ENCODE results near the gene LRRC45. TPM values are rescaled to one million over a fixed set of nuclear protein-coding genes. Genes with fewer than 3 reads are reported as not detected.

The LRRC45 gene
- total RNA-seq, 1 experiment from 2014 or later = 28.0 TPM

DNA sequence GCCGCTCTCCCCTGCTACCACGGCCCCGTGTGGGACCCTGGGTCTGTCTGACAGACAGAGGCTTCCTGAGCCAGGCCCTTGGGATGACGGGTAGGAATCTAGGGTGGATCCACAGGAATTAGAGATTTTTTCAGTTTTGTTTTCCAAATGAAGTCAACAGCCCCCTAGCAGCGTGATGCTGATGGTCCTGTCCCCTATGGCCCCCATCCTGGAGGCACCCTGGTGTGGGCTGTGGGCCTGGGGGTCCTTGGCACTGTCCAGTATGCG, 15.9 kb upstream of the LRRC45 start:
- DNase-seq (ENCODE audit: low spot score) = no peak

- DNase-seq (ENCODE audit: low spot score) = peak; percentile 69
Observed at GRCh38 chr17:82007495-82008257, 15.4 kb upstream of the LRRC45 start.

DNA sequence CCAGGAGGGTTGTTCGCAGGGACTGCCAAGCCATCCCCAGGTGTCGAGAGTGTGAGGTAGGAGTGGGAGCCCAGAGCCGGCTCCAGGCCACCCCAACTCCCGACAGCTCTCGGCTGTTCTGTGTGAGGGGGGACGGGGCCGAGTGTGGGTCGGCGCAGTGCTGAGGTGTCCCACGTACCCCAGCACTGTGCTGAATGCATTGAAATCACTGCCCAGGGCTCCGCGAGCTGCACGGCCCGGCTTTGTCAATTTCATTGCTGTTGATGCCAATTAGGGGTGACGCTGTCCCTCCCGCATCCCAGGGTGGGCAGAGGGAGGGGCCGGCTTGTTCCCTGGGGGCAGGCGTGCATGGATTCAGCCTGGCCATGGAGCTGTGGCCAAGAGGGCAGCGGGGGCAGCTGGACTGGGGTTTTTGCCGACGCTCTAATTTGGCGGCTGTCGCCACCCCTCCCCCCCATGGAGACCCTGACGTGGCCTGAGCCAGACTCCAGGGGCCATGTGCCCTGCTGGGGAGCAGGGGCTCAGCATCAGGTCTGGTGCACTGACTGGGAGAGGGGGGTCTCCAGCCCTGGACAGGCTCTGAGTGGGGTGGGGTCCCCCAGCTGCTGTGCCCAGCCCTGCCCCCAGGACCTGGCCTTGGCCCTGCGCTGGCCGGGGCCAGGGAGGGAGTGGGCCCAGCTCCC, 14.7 kb upstream of the LRRC45 start:
- DNase-seq (ENCODE audit: low spot score) = no peak

DNA sequence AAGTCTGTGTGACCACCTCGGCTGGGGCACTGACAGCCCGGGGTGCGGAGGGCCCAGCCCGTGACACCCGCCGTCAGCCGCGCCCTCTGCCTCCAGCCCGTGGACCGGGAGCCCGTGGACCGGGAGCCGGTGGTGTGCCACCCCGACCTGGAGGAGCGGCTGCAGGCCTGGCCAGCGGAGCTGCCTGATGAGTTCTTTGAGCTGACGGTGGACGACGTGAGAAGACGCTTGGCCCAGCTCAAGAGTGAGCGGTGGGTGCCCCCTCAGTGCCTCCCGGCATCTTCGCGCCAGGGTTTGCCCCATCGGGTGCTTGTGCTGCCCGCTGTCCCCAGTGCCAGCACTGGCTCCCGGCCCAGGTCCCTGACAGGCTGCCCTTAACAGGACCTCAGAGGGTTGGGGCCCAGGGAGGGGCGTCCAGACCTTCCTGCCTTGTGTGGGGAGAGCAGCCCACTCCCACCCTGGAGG, 14.1 kb upstream of the LRRC45 start:
- DNase-seq (ENCODE audit: low spot score) = no peak

DNA sequence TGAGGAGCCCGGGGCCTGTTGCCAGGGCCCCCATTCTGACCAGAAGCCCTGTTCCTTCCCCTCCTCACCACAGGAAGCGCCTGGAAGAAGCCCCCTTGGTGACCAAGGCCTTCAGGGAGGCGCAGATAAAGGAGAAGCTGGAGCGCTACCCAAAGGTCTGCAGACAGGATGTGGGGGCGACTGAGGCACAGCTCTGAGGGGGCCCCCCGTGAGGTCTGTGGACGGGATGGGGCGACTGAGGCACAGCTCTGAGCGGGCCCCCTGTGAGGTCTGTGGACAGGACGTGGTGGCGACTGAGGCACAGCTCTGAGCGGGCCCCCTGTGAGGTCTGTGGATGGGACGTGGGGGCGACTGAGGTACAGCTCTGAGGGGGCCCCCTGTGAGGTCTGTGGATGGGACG, 13.7 kb upstream of the LRRC45 start:
- no peak for DNase-seq (ENCODE audit: low spot score)

GRCh38 chr17:82010575-82011525, 12.3 kb upstream of the LRRC45 start:
- DNase-seq (ENCODE audit: low spot score) = no peak

DNA sequence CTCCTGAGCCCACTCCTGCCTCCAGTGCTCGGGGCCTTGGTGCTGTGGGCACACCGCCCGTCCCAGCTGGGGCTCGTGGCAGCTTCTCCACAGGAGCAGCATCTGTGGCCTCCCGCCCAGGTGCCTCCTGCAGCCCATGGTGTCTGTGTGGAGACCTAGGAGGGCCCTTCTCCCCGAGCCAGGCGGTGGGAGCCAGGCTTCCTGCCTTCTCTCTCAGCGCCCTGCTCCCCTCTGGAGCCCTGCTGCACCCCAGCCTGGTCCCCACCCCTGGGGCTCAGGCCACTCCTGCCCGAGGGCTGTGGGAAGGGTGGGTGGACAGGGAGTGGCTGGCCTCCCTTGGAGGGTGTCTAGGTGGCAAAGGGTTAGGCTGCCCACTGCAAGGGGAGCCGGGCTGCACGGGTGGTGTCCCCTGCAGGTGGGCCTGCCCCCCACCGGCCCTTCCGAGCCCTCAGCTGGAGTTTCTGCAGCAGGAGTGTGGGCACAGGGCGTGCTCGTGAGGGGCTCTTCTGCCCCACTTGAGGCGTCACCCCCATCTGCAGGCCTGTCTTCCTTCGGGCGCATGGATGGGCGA, 11.4 kb upstream of the LRRC45 start:
- DNase-seq (ENCODE audit: low spot score) = no peak

DNA sequence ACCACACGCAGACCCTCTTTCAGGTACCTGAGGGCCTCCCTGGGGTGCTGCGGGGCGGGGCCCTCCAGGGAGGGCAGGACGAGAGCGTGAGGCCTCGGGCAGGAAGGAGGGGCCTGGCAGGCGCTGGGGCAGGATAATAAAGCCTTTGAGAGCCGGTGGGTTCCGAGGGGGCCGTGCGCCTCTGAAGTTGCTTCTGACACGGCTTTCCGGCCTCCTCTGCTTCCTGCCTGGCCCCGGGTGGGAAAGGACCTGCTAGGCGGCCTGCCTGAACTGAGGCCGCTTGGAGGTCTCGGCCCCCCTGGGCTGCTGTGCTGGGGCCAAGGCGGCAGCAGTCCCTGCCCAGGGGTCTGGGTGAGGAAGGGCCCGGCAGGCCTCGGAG, 10.9 kb upstream of the LRRC45 start:
- no peak for DNase-seq (ENCODE audit: low spot score)

- no peak for DNase-seq (ENCODE audit: low spot score)
Observed at GRCh38 chr17:82012640-82013295, 10.3 kb upstream of the LRRC45 start.

DNA sequence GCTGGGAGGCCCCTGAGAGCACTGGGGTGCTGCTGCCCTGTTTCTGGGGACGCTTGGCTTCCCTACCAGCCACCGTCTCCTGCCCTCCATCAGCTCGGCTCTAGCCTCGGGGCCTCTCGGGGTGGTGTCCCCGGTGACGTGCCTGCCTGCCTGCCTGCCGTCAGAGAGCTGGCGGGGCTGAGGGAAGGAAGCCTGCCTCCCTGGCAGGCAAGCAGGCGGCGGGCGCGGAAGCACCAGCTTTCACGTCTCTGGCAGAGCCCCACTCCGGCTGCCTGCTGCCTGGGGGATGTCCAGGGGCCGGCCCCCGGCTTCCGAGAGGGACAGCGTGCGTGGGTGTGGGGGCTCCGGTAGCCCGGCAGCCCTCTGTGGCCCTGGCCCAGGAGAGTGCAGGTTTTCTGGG, 9.8 kb upstream of the LRRC45 start:
- no peak for DNase-seq (ENCODE audit: low spot score)

DNA sequence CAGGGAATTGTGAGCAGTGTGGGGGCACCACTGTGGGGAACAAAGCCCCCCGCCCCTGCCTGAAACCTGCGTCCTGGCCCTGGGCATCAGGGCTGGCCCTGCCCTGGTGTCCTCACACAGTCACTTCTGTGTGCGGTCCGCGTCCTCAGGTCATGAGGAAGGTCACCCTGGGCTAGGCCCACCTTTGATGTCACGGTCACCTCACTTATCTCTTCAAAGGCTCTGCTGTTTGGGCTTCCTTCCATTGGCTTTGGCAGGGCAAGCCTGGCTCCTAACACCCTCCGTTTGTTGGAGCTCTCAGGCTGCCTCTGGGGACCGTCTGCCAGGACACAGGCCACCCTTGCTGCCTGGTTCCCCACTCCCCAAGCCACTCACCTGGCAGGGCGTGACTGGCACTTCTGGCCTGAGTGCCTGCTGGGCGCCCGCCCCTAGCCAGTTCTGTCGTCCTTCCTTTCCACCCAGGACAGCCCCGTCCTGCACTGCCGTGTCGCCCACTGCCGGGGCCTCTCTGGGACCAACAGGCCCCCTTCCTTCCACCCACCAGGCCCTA, 9.3 kb upstream of the LRRC45 start:
- no peak for DNase-seq (ENCODE audit: low spot score)

DNA sequence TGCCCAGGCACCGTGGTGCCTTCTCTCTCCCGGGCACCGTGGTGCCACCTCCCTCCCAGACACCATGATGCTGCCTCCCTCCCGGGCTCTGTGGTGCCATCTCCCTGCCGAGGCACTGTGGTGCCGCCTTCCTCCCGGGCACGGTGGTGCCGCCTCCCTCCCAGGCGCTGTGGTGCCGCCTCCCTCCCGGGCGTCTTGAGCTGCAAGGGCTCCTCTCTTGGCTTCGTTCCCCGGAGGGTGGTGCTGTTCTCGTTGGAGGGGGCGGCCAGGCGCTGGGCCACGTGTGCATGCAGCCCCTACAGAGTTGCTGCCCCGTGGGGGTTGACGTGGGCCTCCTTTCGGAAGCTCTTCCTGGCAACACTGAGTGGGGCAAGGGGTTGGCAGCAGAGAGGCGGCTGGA, 8.7 kb upstream of the LRRC45 start:
- DNase-seq (ENCODE audit: low spot score) = no peak

GRCh38 chr17:82014971-82015310, 8.2 kb upstream of the LRRC45 start:
- no peak for DNase-seq (ENCODE audit: low spot score)

DNA sequence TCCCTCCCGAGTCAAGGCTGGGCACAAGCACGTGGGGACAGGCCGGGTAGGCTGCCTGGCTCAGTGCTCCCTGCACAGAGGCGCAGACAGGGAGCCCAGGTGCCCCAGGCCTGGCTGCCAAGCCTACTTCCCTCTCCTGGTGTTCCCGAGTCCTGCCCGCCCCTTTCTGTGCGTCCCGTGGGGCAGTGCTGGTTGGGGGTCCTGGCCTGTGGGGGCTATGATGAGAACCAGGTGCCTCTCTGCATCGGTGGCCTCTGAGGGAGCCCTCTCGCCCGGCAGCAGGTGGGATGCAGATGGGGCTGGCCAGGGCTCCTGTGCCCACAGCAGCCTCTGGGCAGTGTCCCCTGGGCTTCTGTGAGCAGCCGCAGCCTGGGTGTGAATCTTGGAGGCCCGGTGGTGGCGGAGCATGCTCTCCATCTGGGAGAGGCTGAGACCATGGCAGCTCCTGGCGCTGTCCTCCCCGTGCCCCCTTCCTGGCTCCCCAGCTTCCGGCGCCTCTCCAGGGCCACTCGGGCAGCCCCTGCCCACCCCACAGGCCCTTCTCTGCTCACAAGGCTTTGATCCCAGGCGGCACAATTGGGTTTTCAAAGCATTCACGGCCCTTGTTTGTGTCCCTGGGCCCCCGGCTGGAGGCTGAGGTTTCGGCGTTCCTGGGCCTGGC, 7.7 kb upstream of the LRRC45 start:
- no peak for DNase-seq (ENCODE audit: low spot score)

DNA sequence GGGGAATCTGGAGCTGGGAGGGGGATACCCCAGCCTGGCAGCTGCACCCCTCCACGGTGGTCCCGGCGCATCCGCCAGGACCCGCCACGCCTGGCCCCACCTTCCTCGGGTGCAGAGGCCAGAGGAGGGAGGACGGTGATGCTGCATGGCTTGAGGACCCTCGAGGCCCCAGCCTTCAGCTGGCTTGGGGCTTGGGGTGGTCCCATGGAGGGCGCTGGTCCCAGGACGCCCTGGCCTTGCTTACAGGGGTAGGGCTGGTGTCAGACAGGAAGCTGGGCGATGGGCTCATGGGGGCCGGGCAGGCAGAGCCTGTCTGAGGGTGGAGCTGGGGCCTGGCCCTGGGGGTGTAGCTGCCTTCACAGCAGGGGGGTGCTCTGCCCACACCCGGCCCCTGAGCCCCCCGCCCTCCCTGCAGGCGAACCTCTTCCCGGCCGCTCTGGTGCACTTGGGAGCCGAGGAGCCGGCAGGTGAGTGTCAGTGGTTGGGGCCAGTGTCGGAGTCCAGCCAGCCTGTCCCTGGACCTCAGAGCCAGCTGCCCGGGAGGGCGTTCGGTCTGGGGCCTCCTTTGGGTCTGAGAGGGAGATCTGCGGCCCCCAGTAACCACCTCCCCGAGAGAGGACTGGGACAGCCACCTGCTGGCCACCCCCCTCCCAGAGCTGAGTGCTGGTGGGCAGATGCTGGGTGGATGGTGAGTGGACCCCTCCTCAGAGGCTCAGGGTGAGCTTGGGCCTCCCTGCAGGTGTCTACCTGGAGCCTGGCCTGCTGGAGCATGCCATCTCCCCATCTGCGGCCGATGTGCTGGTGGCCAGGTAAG, 6.8 kb upstream of the LRRC45 start:
- DNase-seq (ENCODE audit: low spot score) = no peak

GRCh38 chr17:82016875-82017459, 6.1 kb upstream of the LRRC45 start:
- DNase-seq (ENCODE audit: low spot score) = no peak

GRCh38 chr17:82017612-82018151, 5.4 kb upstream of the LRRC45 start:
- no peak for DNase-seq (ENCODE audit: low spot score)

DNA sequence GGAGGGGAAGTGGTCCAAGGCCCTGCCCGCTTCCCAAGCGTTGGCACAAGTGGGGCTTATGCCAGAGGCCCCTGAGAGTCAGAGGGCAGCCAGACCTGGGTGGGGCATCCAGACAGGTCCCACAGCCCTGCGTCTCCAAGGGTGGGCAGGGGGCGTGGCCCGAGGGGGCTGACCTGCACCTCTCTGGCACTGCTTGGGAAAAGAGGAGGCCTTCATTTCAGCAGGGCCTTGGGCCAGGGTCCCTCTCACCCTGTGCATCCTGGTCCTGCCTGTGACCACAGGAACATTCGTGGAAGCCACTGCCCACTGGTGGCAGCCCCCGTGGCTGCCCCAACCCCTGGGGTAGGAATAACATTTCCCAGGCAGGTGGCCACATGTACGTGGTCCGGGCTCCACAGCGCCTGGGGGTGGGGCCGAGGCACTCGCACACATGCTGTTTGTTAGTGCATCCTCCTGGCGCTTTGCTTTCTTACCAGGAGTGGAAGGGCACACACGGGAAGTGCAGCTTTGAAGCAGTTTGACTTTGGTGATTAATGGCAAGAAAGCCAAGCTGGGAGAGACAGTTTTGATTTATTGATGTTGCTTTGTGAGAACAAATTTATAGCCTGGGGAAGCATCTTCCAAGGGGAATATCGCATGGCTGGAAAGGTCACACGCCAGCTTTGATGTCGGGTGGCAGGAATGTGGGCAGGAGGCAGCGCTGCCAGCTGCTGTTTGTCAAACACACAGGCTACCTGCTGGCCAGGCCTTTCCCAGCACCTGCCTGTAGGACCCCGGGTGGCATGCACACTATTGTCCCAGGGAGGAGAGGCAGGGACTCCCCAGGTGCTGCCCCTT, 4.7 kb upstream of the LRRC45 start:
- no peak for DNase-seq (ENCODE audit: low spot score)
